Measurements from ENCODE around the gene RFT1.

Gene RFT1

GRCh38 chr3:53102601-53103147 lies 27.6 kb downstream of the RFT1 start:
- no peak overlapping the region for H3K4me3 ChIP-seq (replicated peaks; ENCODE audit: low read depth, low read length)
- no peak for TF ChIP-seq CTCF (IDR thresholded peaks at IDR 0.05; ENCODE audit: low read length, missing control alignments)
- no peak for DNase-seq (ENCODE audit: low read depth)

- H3K4me3 ChIP-seq (replicated peaks; ENCODE audit: low read depth, low read length) = no peak overlapping the region
- TF ChIP-seq CTCF (IDR thresholded peaks at IDR 0.05; ENCODE audit: low read length, missing control alignments) = no peak
- no peak for DNase-seq (ENCODE audit: low read depth)
Measured at GRCh38 chr3:53101956-53102355, 28.3 kb downstream of the RFT1 start.

- TF ChIP-seq CTCF (IDR thresholded peaks at IDR 0.05; ENCODE audit: low read length, missing control alignments) = no peak
- no peak overlapping the region for H3K4me3 ChIP-seq (replicated peaks; ENCODE audit: low read depth, low read length)
- DNase-seq (ENCODE audit: low read depth) = no peak
Measured at GRCh38 chr3:53100818-53101466, 29.3 kb downstream of the RFT1 start.

GRCh38 chr3:53097887-53098286 lies 32.3 kb downstream of the RFT1 start:
- no peak for TF ChIP-seq CTCF (IDR thresholded peaks at IDR 0.05; ENCODE audit: low read length, missing control alignments)
- H3K4me3 ChIP-seq (replicated peaks; ENCODE audit: low read depth, low read length) = no peak overlapping the region
- DNase-seq (ENCODE audit: low read depth) = no peak

GRCh38 chr3:53092942-53093341 lies 37.3 kb downstream of the RFT1 start:
- H3K4me3 ChIP-seq (replicated peaks; ENCODE audit: low read depth, low read length) = no peak overlapping the region
- TF ChIP-seq CTCF (IDR thresholded peaks at IDR 0.05; ENCODE audit: low read length, missing control alignments) = no peak
- DNase-seq (ENCODE audit: low read depth) = peak; percentile 59

- H3K4me3 ChIP-seq (replicated peaks; ENCODE audit: low read depth, low read length) = no peak overlapping the region
- TF ChIP-seq CTCF (IDR thresholded peaks at IDR 0.05; ENCODE audit: low read length, missing control alignments) = no peak
- DNase-seq (ENCODE audit: low read depth) = no peak
Measured at GRCh38 chr3:53092216-53092615, 38.0 kb downstream of the RFT1 start.

GRCh38 chr3:53091011-53091410 lies 39.2 kb downstream of the RFT1 start:
- DNase-seq (ENCODE audit: low read depth) = no peak
- no peak for TF ChIP-seq CTCF (IDR thresholded peaks at IDR 0.05; ENCODE audit: low read length, missing control alignments)
- no peak overlapping the region for H3K4me3 ChIP-seq (replicated peaks; ENCODE audit: low read depth, low read length)

All from fibroblast of pulmonary artery (primary cell).